Measurements from ENCODE around the gene CELA2A.

DNA sequence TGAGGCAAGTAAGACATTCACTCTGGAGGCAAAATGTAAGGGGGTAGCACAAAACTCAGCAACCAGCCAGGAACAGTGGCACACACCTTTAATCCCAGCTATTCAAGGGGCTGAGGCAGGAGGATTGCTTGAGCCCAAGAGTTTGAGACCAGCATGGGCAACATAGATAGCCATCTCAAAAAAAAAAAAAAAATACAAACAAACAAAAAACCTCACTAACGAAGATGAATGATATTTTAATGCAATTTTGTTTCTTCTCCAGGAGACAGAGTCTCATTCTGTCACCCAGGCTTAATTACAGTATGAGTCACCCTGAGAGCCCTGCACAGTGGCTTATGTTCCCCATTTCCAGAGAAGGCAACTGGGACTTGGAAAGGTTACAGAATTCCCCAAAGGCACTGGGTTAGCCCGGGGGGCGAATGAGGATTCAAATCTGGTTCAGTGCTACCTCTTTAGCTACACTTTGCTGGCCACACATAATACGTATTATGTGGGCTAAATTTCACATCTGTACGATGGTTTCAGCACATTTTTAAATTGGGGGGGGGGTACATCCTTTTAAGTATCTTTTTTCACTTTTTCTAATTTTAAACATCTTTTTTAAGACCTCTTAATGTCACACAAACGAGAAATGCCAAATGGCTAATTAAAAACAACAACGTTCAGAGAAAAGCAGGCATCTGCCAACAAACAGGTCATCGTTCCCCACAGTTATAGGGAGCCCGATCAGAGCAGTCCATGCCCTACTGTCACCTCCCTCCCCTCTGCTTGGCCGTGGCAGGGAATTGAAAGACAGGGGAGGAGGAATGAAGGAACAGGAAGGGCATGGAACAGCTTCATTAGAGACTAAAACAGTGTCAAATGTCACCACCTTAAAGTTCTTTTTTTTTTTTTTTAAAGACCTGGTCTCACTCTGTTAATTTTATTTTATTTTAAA, 3.5 kb downstream of the CELA2A start:
- TF ChIP-seq SIN3A (IDR thresholded peaks at IDR 0.05; ENCODE audit: low read depth, low read length), result no peak
- no peak for TF ChIP-seq NBN (IDR thresholded peaks at IDR 0.05)
- no peak for TF ChIP-seq ETV6 (conservative IDR thresholded peaks at IDR 0.05 in 1 of 2, IDR thresholded peaks at IDR 0.05 in 1 of 2; ENCODE audit: borderline replicate concordance in 1 of 2, low read depth in 1 of 2)
- TF ChIP-seq NR2C2 (IDR thresholded peaks at IDR 0.05; ENCODE audit: borderline replicate concordance, control insufficient read depth, insufficient read length, low read depth), result no peak
- no peak for TF ChIP-seq SMAD1 (IDR thresholded peaks at IDR 0.05; ENCODE audit: low read depth, partially characterized antibody)
- TF ChIP-seq, protein P1, sequence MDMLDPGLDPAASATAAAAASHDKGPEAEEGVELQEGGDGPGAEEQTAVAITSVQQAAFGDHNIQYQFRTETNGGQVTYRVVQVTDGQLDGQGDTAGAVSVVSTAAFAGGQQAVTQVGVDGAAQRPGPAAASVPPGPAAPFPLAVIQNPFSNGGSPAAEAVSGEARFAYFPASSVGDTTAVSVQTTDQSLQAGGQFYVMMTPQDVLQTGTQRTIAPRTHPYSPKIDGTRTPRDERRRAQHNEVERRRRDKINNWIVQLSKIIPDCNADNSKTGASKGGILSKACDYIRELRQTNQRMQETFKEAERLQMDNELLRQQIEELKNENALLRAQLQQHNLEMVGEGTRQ (IDR thresholded peaks at IDR 0.05; ENCODE audit: borderline replicate concordance, low read depth, low read length), result no peak
- TF ChIP-seq TCF12 (IDR thresholded peaks at IDR 0.05; ENCODE audit: low read depth, low read length), result no peak
- no peak for TF ChIP-seq EZH2 (IDR thresholded peaks at IDR 0.05; ENCODE audit: borderline replicate concordance, control insufficient read depth, low read depth, low read length)
